ENCODE results near the gene ZNF326.

DNA sequence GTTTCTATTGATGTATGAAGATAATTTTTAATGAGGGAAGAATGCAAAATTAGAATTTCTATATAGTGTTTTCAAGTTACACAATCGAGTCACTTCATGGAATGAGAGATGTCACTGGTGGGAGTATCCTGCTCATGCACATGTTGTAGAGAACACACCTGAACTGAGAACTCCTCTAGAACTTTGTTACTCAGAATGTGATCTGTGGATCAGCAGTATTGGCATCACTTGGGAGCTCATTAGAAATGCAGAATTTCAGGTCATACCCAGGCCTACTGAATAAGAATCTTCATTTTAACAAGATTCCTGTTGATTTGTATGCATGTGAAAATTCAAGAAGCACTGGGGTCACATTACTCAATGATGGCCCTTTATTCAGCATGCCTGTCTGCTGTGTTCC lies 28.8 kb downstream of the ZNF326 start:
- TF ChIP-seq, protein P1, sequence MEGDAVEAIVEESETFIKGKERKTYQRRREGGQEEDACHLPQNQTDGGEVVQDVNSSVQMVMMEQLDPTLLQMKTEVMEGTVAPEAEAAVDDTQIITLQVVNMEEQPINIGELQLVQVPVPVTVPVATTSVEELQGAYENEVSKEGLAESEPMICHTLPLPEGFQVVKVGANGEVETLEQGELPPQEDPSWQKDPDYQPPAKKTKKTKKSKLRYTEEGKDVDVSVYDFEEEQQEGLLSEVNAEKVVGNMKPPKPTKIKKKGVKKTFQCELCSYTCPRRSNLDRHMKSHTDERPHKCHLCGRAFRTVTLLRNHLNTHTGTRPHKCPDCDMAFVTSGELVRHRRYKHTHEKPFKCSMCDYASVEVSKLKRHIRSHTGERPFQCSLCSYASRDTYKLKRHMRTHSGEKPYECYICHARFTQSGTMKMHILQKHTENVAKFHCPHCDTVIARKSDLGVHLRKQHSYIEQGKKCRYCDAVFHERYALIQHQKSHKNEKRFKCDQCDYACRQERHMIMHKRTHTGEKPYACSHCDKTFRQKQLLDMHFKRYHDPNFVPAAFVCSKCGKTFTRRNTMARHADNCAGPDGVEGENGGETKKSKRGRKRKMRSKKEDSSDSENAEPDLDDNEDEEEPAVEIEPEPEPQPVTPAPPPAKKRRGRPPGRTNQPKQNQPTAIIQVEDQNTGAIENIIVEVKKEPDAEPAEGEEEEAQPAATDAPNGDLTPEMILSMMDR (conservative IDR thresholded peaks at IDR 0.05), result no peak
- TF ChIP-seq EZH2 (IDR thresholded peaks at IDR 0.05; ENCODE audit: low read depth), result no peak

Data from PC-9 (cell line).